Measurements from ENCODE around the gene ACAD9. TPM values are rescaled to one million over a fixed set of nuclear protein-coding genes. Genes with fewer than 3 reads are reported as not detected.
A peak's percentile ranks its signal among the peaks of the same experiment; 100 is the strongest.

Gene ACAD9
- total and polyA plus RNA-seq, 2 of the 13 experiments (the other 11 are each of a cell fraction or from before 2014, with no cell fraction given): 15.3 to 38.2 TPM

DNA sequence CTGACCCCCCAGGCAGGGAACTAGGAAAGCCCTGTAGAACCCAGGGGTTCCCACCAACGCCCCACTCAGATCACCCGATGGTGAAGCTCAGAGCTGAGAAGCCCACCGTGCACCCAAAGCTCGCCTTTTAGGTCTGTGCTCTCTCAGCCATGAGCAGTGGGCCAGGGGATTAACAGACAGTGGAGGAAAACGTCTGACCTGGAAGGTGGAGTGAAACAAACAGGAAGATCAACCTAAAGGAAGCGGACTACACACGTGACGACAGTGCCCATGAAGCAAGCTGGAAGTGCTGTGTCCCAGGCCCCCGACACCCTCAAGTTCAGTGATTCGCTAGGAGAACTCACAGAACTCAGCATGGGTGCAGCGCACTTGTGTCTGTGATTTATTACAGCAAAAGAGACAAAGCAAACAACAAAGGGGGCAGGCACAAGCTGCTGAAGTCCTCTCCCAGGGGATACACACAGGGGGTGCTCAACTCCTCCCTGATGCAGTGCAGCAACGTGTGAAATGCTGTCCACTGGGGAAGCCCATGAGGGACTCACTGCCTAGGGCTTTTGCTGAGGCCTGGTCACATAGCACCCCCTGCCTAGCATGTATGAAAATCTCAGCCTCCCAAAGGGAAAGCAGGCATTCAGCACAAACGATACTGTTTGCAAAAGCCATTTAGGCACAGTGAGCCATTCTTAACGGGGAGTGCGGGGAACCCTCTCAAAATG lies 71.0 kb downstream of the ACAD9 start (continued):
- TF ChIP-seq, protein P1, sequence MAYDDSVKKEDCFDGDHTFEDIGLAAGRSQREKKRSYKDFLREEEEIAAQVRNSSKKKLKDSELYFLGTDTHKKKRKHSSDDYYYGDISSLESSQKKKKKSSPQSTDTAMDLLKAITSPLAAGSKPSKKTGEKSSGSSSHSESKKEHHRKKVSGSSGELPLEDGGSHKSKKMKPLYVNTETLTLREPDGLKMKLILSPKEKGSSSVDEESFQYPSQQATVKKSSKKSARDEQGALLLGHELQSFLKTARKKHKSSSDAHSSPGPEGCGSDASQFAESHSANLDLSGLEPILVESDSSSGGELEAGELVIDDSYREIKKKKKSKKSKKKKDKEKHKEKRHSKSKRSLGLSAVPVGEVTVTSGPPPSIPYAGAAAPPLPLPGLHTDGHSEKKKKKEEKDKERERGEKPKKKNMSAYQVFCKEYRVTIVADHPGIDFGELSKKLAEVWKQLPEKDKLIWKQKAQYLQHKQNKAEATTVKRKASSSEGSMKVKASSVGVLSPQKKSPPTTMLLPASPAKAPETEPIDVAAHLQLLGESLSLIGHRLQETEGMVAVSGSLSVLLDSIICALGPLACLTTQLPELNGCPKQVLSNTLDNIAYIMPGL (CRISPR knock-in tag; IDR thresholded peaks at IDR 0.05; ENCODE audit: borderline replicate concordance in 1 of 2, low read depth in 1 of 2): peak; percentile 23 to 64; a peak in 1 of 4 replicates
- no peak for TF ChIP-seq ZNF138 (CRISPR knock-in tag; IDR thresholded peaks at IDR 0.05; ENCODE audit: low read depth)
- TF ChIP-seq, protein P2, sequence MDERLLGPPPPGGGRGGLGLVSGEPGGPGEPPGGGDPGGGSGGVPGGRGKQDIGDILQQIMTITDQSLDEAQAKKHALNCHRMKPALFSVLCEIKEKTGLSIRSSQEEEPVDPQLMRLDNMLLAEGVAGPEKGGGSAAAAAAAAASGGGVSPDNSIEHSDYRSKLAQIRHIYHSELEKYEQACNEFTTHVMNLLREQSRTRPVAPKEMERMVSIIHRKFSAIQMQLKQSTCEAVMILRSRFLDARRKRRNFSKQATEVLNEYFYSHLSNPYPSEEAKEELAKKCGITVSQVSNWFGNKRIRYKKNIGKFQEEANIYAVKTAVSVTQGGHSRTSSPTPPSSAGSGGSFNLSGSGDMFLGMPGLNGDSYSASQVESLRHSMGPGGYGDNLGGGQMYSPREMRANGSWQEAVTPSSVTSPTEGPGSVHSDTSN (CRISPR knock-in tag; IDR thresholded peaks at IDR 0.05): no peak
- TF ChIP-seq THAP11 (CRISPR knock-in tag; IDR thresholded peaks at IDR 0.05): peak; percentile 25; the same call in 1 of the 2 replicates
- no peak for TF ChIP-seq ZNF34 (CRISPR knock-in tag; IDR thresholded peaks at IDR 0.05; ENCODE audit: borderline replicate concordance)
- no peak for TF ChIP-seq RBFOX2 (IDR thresholded peaks at IDR 0.05; ENCODE audit: low read depth, low read length)
- no peak for TF ChIP-seq ZNF414 (CRISPR knock-in tag; IDR thresholded peaks at IDR 0.05)
- TF ChIP-seq IRF2 (CRISPR knock-in tag; IDR thresholded peaks at IDR 0.05): 0 out of 2 replicates have a peak, but pooled peaks have one; percentile 61
- TF ChIP-seq SMAD3 (CRISPR knock-in tag; IDR thresholded peaks at IDR 0.05): peak; percentile 53; the same call in 1 of the 2 replicates
- TF ChIP-seq HINFP (CRISPR knock-in tag; IDR thresholded peaks at IDR 0.05; ENCODE audit: low read depth): 0 out of 2 replicates have a peak, but pooled peaks have one; percentile 24
- TF ChIP-seq FOXK1 (CRISPR knock-in tag; IDR thresholded peaks at IDR 0.05; ENCODE audit: borderline replicate concordance, low read depth): no peak
- peak; percentile 50; the same call in 1 of the 2 replicates for TF ChIP-seq ZFX (CRISPR knock-in tag; IDR thresholded peaks at IDR 0.05; ENCODE audit: low read depth)
- TF ChIP-seq HES4 (CRISPR knock-in tag; IDR thresholded peaks at IDR 0.05; ENCODE audit: borderline replicate concordance): no peak
- TF ChIP-seq SAP130 (CRISPR knock-in tag; IDR thresholded peaks at IDR 0.05; ENCODE audit: low read depth): peak; percentile 55; the same call in 1 of the 2 replicates
- TF ChIP-seq, protein P3, sequence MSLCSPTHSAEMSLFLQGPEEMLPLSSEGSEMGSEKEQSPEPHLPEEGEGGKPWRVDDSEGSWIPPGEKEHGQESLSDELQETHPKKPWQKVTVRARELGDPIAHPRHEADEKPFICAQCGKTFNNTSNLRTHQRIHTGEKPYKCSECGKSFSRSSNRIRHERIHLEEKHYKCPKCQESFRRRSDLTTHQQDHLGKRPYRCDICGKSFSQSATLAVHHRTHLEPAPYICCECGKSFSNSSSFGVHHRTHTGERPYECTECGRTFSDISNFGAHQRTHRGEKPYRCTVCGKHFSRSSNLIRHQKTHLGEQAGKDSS (CRISPR knock-in tag; IDR thresholded peaks at IDR 0.05; ENCODE audit: borderline replicate concordance, low read depth): 0 out of 2 replicates have a peak, but pooled peaks have one; percentile 39
- peak; percentile 13; the same call in 1 of the 2 replicates for TF ChIP-seq FOXA3 (CRISPR knock-in tag; IDR thresholded peaks at IDR 0.05)
- TF ChIP-seq ZKSCAN8 (CRISPR knock-in tag; IDR thresholded peaks at IDR 0.05; ENCODE audit: borderline replicate concordance): 0 out of 2 replicates have a peak, but pooled peaks have one; percentile 15
- TF ChIP-seq GFI1 (CRISPR knock-in tag; IDR thresholded peaks at IDR 0.05; ENCODE audit: borderline replicate concordance): peak; percentile 83
- TF ChIP-seq ZNF350 (CRISPR knock-in tag; IDR thresholded peaks at IDR 0.05; ENCODE audit: borderline replicate concordance, low read depth): peak; percentile 11; the same call in 1 of the 2 replicates
- TF ChIP-seq, protein P4, sequence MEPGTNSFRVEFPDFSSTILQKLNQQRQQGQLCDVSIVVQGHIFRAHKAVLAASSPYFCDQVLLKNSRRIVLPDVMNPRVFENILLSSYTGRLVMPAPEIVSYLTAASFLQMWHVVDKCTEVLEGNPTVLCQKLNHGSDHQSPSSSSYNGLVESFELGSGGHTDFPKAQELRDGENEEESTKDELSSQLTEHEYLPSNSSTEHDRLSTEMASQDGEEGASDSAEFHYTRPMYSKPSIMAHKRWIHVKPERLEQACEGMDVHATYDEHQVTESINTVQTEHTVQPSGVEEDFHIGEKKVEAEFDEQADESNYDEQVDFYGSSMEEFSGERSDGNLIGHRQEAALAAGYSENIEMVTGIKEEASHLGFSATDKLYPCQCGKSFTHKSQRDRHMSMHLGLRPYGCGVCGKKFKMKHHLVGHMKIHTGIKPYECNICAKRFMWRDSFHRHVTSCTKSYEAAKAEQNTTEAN (CRISPR knock-in tag; conservative IDR thresholded peaks at IDR 0.05): no peak
- TF ChIP-seq PCBP1 (IDR thresholded peaks at IDR 0.05; ENCODE audit: borderline replicate concordance, low read depth, low read length): no peak

Data from HepG2 (cell line).